ENCODE data around the gene BARD1. TPM values are rescaled to one million over a fixed set of nuclear protein-coding genes. Genes with fewer than 3 reads are reported as not detected.
"Not testable (repeated sequence)": the region's sequence is repeated elsewhere in the genome, so short reads cannot be mapped to it uniquely, and the experiment has no call there.

The BARD1 gene
- total and polyA plus RNA-seq, 2 donors (not counting 1 experiment from before 2014, with no cell fraction given): 5.1 to 43.1 TPM

DNA sequence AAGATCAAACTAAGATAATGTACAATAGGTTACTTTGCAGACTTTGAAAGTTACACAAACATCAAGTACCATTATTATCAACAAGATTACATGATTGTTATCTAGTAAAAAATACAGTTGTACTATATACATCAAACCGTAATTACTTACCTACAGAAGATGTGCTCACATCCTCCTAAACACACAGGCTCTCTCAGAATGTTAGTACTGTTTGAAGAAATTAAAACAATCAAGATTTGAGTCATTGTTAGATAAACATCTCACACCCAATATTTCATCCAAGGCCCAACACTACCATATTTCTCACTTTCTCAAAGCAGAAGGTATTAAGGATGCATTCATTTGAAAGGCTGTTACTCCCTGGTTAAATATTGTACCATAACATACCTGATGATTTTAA lies 12.6 kb downstream of the BARD1 start:
- peaks cover 45% of the 10 kb centered on the region for H3K79me2 ChIP-seq (ENCODE audit: control insufficient read depth, insufficient read depth, low read length)
- H4K20me1 ChIP-seq (ENCODE audit: control insufficient read depth, extremely low read depth, insufficient read depth, low read length): peaks cover 1% of the 10 kb centered on the region
- H3K4me2 ChIP-seq (ENCODE audit: extremely low read depth, insufficient read depth, low read length): no peak overlapping the region
- no peak overlapping the region for H3K9ac ChIP-seq (ENCODE audit: insufficient read depth, low read length)
- no peak overlapping the region for H3K4me3 ChIP-seq (replicated peaks in 1 of 4; ENCODE audit: control extremely low read depth in 1 of 4, insufficient read depth in 1 of 4, low read depth in 3 of 4, low read length in 4 of 4)
- DNase-seq (ENCODE audit: low read depth in 2 of 2): no peak
- H3K27me3 ChIP-seq (ENCODE audit: control insufficient read depth, insufficient read depth, low read length): no peaks in the 10 kb centered on the region
- TF ChIP-seq EZH2 (IDR thresholded peaks at IDR 0.05; ENCODE audit: low read length, missing control alignments): no peak
- TF ChIP-seq, protein P1, sequence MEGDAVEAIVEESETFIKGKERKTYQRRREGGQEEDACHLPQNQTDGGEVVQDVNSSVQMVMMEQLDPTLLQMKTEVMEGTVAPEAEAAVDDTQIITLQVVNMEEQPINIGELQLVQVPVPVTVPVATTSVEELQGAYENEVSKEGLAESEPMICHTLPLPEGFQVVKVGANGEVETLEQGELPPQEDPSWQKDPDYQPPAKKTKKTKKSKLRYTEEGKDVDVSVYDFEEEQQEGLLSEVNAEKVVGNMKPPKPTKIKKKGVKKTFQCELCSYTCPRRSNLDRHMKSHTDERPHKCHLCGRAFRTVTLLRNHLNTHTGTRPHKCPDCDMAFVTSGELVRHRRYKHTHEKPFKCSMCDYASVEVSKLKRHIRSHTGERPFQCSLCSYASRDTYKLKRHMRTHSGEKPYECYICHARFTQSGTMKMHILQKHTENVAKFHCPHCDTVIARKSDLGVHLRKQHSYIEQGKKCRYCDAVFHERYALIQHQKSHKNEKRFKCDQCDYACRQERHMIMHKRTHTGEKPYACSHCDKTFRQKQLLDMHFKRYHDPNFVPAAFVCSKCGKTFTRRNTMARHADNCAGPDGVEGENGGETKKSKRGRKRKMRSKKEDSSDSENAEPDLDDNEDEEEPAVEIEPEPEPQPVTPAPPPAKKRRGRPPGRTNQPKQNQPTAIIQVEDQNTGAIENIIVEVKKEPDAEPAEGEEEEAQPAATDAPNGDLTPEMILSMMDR (conservative IDR thresholded peaks at IDR 0.05 in 1 of 2, IDR thresholded peaks at IDR 0.05 in 1 of 2; ENCODE audit: low read depth in 1 of 2, low read length in 2 of 2): no peak
- no peak overlapping the region for H2AFZ ChIP-seq (ENCODE audit: low read length)
- no peaks in the 10 kb centered on the region for H3K36me3 ChIP-seq (ENCODE audit: control insufficient read depth, insufficient read depth, low read length)
- no peak overlapping the region for H3K27ac ChIP-seq (ENCODE audit: insufficient read depth, low read length)
- no peaks in the 10 kb centered on the region for H3K4me1 ChIP-seq (ENCODE audit: control insufficient read depth, extremely low read depth, insufficient read depth, low read length)
- no peaks in the 10 kb centered on the region for H3K9me3 ChIP-seq (ENCODE audit: control insufficient read depth, insufficient read depth, low read depth, low read length)

- not testable (repeated sequence) for H3K36me3 ChIP-seq (ENCODE audit: control insufficient read depth, insufficient read depth, low read length); H2AFZ ChIP-seq (ENCODE audit: low read length); H3K27ac ChIP-seq (ENCODE audit: insufficient read depth, low read length); H3K27me3 ChIP-seq (ENCODE audit: control insufficient read depth, insufficient read depth, low read length); H3K4me1 ChIP-seq (ENCODE audit: control insufficient read depth, extremely low read depth, insufficient read depth, low read length); H4K20me1 ChIP-seq (ENCODE audit: control insufficient read depth, extremely low read depth, insufficient read depth, low read length); H3K4me2 ChIP-seq (ENCODE audit: extremely low read depth, insufficient read depth, low read length); H3K9me3 ChIP-seq (ENCODE audit: control insufficient read depth, insufficient read depth, low read depth, low read length); H3K79me2 ChIP-seq (ENCODE audit: control insufficient read depth, insufficient read depth, low read length); DNase-seq (ENCODE audit: low read depth in 2 of 2); H3K9ac ChIP-seq (ENCODE audit: insufficient read depth, low read length); H3K4me3 ChIP-seq (replicated peaks in 1 of 4; ENCODE audit: control extremely low read depth in 1 of 4, insufficient read depth in 1 of 4, low read depth in 3 of 4, low read length in 4 of 4)
These were observed 26.3 kb downstream of the BARD1 start for GRCh38 chr2:214783181-214783580.

DNA sequence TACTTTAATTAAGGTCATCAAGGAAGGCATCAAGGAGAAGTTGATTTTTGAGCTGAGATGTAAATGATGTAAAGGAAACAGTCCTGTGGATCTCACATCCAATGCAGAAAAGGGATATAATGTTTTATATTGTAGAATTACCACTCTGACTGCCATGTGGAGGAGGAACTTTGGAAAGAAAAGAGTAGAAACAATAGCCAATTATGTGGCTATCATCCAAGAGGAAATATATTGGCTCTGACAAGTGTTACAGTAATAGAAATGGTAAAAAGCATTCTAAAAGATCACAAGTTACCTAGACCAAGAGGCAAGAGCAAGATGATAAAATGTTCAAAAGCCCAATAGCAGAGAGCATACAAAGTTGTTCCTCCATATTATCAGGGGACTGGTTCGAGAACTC lies 26.8 kb downstream of the BARD1 start:
- H3K27me3 ChIP-seq (ENCODE audit: control insufficient read depth, insufficient read depth, low read length): no peaks in the 10 kb centered on the region
- H3K4me2 ChIP-seq (ENCODE audit: extremely low read depth, insufficient read depth, low read length): no peak overlapping the region
- TF ChIP-seq, protein P1 (conservative IDR thresholded peaks at IDR 0.05 in 1 of 2, IDR thresholded peaks at IDR 0.05 in 1 of 2; ENCODE audit: low read depth in 1 of 2, low read length in 2 of 2): no peak
- no peak for TF ChIP-seq EZH2 (IDR thresholded peaks at IDR 0.05; ENCODE audit: low read length, missing control alignments)
- no peak overlapping the region for H3K27ac ChIP-seq (ENCODE audit: insufficient read depth, low read length)
- no peaks in the 10 kb centered on the region for H3K4me1 ChIP-seq (ENCODE audit: control insufficient read depth, extremely low read depth, insufficient read depth, low read length)
- no peaks in the 10 kb centered on the region for H4K20me1 ChIP-seq (ENCODE audit: control insufficient read depth, extremely low read depth, insufficient read depth, low read length)
- no peak for DNase-seq (ENCODE audit: low read depth in 2 of 2)
- peaks cover 2% of the 10 kb centered on the region for H3K79me2 ChIP-seq (ENCODE audit: control insufficient read depth, insufficient read depth, low read length)
- no peak overlapping the region for H3K9ac ChIP-seq (ENCODE audit: insufficient read depth, low read length)
- H3K36me3 ChIP-seq (ENCODE audit: control insufficient read depth, insufficient read depth, low read length): no peaks in the 10 kb centered on the region
- no peaks in the 10 kb centered on the region for H3K9me3 ChIP-seq (ENCODE audit: control insufficient read depth, insufficient read depth, low read depth, low read length)
- H2AFZ ChIP-seq (ENCODE audit: low read length): no peak overlapping the region
- H3K4me3 ChIP-seq (replicated peaks in 1 of 4; ENCODE audit: control extremely low read depth in 1 of 4, insufficient read depth in 1 of 4, low read depth in 3 of 4, low read length in 4 of 4): no peak overlapping the region

Measured in fibroblast of lung (primary cell).